ENCODE measurements around the gene THSD4. TPM values are rescaled to one million over a fixed set of nuclear protein-coding genes. Genes with fewer than 3 reads are reported as not detected.

The THSD4 gene
- total RNA-seq, 1 experiment from 2014 or later, result 65.4 TPM

DNA sequence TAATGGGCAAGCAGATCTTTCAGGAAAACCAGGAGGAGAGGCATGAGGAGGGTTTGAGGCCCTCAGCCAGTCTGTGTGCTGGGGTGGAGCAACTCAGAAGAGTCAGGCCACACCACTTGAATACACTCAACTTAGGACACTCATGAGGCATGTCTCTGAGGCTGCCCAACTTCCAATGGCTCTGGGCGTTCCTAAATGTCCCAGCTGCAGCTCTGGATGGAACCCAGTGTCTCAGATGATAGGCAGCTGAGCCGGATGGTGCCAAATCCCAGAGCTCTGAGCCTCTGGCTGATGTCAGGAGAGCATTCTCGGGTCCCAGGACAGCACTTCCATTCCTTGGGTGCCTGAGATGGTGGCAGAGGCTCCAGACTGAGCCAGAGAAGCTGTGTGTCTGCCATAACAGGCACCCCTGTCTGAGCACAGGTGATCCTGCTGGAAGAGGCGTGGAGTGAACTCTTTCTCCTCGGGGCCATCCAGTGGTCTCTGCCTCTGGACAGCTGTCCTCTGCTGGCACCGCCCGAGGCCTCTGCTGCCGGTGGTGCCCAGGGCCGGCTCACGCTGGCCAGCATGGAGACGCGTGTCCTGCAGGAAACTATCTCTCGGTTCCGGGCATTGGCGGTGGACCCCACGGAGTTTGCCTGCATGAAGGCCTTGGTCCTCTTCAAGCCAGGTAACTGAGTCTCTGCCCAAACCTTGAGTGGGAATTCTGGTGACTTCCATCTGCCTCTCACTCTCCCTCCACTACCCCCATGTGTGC lies 697.9 kb downstream of the THSD4 start:
- CTCF ChIA-PET, result interaction anchor here (0.6 kb wide), 1 partner anchor 69 kb away, joined by 10 read pairs; no protein-coding TSS in a partner anchor
- TF ChIP-seq, protein P1, sequence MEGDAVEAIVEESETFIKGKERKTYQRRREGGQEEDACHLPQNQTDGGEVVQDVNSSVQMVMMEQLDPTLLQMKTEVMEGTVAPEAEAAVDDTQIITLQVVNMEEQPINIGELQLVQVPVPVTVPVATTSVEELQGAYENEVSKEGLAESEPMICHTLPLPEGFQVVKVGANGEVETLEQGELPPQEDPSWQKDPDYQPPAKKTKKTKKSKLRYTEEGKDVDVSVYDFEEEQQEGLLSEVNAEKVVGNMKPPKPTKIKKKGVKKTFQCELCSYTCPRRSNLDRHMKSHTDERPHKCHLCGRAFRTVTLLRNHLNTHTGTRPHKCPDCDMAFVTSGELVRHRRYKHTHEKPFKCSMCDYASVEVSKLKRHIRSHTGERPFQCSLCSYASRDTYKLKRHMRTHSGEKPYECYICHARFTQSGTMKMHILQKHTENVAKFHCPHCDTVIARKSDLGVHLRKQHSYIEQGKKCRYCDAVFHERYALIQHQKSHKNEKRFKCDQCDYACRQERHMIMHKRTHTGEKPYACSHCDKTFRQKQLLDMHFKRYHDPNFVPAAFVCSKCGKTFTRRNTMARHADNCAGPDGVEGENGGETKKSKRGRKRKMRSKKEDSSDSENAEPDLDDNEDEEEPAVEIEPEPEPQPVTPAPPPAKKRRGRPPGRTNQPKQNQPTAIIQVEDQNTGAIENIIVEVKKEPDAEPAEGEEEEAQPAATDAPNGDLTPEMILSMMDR (IDR thresholded peaks at IDR 0.05), result no peak
- TF ChIP-seq TCF7L2 (IDR thresholded peaks at IDR 0.05; ENCODE audit: low read depth, low read length) (no peak), POLR2AphosphoS5 (IDR thresholded peaks at IDR 0.05; ENCODE audit: low read depth, low read length) (no peak), SIN3A (IDR thresholded peaks at IDR 0.05; ENCODE audit: borderline replicate concordance, insufficient read depth, low read depth, low read length) (no peak)
- TF ChIP-seq, protein P2, sequence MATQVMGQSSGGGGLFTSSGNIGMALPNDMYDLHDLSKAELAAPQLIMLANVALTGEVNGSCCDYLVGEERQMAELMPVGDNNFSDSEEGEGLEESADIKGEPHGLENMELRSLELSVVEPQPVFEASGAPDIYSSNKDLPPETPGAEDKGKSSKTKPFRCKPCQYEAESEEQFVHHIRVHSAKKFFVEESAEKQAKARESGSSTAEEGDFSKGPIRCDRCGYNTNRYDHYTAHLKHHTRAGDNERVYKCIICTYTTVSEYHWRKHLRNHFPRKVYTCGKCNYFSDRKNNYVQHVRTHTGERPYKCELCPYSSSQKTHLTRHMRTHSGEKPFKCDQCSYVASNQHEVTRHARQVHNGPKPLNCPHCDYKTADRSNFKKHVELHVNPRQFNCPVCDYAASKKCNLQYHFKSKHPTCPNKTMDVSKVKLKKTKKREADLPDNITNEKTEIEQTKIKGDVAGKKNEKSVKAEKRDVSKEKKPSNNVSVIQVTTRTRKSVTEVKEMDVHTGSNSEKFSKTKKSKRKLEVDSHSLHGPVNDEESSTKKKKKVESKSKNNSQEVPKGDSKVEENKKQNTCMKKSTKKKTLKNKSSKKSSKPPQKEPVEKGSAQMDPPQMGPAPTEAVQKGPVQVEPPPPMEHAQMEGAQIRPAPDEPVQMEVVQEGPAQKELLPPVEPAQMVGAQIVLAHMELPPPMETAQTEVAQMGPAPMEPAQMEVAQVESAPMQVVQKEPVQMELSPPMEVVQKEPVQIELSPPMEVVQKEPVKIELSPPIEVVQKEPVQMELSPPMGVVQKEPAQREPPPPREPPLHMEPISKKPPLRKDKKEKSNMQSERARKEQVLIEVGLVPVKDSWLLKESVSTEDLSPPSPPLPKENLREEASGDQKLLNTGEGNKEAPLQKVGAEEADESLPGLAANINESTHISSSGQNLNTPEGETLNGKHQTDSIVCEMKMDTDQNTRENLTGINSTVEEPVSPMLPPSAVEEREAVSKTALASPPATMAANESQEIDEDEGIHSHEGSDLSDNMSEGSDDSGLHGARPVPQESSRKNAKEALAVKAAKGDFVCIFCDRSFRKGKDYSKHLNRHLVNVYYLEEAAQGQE (IDR thresholded peaks at IDR 0.05; ENCODE audit: insufficient read depth in 1 of 2, low read depth in 2 of 2, low read length in 1 of 2), result no peak

DNA sequence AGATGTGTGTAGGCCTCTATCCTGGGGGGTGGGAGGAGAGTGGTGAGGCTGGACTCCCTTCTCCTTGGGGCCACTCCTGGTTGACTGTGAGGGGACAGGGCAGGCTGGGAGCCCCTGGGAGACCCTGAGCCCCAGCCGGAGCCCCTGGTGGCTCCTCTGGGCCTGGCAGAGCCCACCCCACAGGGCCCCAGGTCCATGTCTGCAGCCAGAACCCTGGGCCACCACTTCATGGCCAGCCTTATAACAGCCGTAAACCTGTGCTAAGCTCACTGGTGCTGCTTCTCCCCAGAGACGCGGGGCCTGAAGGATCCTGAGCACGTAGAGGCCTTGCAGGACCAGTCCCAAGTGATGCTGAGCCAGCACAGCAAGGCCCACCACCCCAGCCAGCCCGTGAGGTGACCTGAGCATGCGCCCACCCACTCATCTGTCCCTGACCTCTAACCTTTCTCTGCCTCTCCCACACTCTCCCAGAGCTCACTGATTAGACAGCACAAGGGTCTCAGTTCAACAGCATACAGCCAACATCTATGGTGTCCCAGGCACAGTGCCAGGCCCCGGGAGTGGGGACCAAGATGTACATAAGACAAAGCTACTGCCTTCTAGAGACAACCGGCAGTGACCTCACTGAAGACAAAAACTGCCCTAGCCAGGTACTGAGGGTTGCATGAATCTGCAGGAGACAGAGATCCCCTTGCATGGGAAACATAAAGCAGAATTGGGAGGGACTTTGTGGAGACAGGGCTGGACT lies 698.6 kb downstream of the THSD4 start:
- Histone ChIP-seq H3K4me3 (ENCODE audit: low read depth in 2 of 2, low read length in 2 of 2) (no peak overlapping the region), H3K9me3 (ENCODE audit: control insufficient read depth, insufficient read depth, low read depth, low read length) (peaks cover 4% of the 10 kb centered on the region; the same call in 1 of the 2 replicates), H3K36me3 (ENCODE audit: control insufficient read depth, insufficient read depth, low read length) (no peaks in the 10 kb centered on the region), H3K27me3 (ENCODE audit: control insufficient read depth, insufficient read depth, low read length) (no peaks in the 10 kb centered on the region), H3K27ac (ENCODE audit: low read length) (no peak overlapping the region), H3K4me1 (ENCODE audit: control insufficient read depth, insufficient read depth, low read length) (no peaks in the 10 kb centered on the region; the same call in 1 of the 2 replicates)
- in situ Hi-C loops (cut with HindIII; ENCODE audit: low pct_unique_long_range_greater_than_20kb, low sequenced_read_pairs) (no loop called here), intact Hi-C loops (cut with micrococcal nuclease; ENCODE audit: unreplicated experiment) (no loop called here)
- ATAC-seq (no peak), DNase-seq (ENCODE audit: low read depth, low spot score) (no peak)
- POLR2A ChIA-PET, result no interaction called here
- TF ChIP-seq SIN3A (IDR thresholded peaks at IDR 0.05; ENCODE audit: borderline replicate concordance, insufficient read depth, low read depth, low read length), result no peak
- no peak for TF ChIP-seq TCF7L2 (IDR thresholded peaks at IDR 0.05; ENCODE audit: low read depth, low read length)
- TF ChIP-seq POLR2AphosphoS5 (IDR thresholded peaks at IDR 0.05; ENCODE audit: low read depth, low read length), result no peak
- no TSS peak for BruUV-seq (replicated peaks)
- CTCF ChIA-PET, result interaction anchor here (0.6 kb wide), 1 partner anchor 70 kb away, joined by 10 read pairs; no protein-coding TSS in a partner anchor

More for the DNA sequence above, 697.9 kb downstream of the THSD4 start:
- intact Hi-C loops (cut with micrococcal nuclease; ENCODE audit: unreplicated experiment) (no loop called here), in situ Hi-C loops (cut with HindIII; ENCODE audit: low pct_unique_long_range_greater_than_20kb, low sequenced_read_pairs) (no loop called here)
- Histone ChIP-seq H3K36me3 (ENCODE audit: control insufficient read depth, insufficient read depth, low read length) (no peaks in the 10 kb centered on the region), H3K27ac (ENCODE audit: low read length) (no peak overlapping the region), H3K9me3 (ENCODE audit: control insufficient read depth, insufficient read depth, low read depth, low read length) (peaks cover 2% of the 10 kb centered on the region; the same call in 1 of the 2 replicates), H3K27me3 (ENCODE audit: control insufficient read depth, insufficient read depth, low read length) (no peaks in the 10 kb centered on the region), H3K4me1 (ENCODE audit: control insufficient read depth, insufficient read depth, low read length) (no peaks in the 10 kb centered on the region; the same call in 1 of the 2 replicates), H3K4me3 (ENCODE audit: low read depth in 2 of 2, low read length in 2 of 2) (no peak overlapping the region)
- ATAC-seq, result no peak
- DNase-seq (ENCODE audit: low read depth, low spot score), result no peak
- POLR2A ChIA-PET, result no interaction called here
- no TSS peak for BruUV-seq (replicated peaks)
